HEK293 (cell line): ENCODE results near the gene MFSD11.
A peak's percentile ranks its signal among the peaks of the same experiment; 100 is the strongest.

Source experiments
- CTCF ChIA-PET: fragments of 350-600 bp; formaldehyde crosslinking; extraction: SDS; loops from one replicate; lab custom pipeline; 2021; ENCODE audit warnings: antibody characterized with exemption; lab: Yijun Ruan, JAX
- POLR2A ChIA-PET: fragments of 300-600 bp; formaldehyde crosslinking; extraction: SDS; loops from one replicate; lab custom pipeline; 2020; ENCODE audit warnings: antibody characterized with exemption, inconsistent platforms; lab: Yijun Ruan, JAX
- H3K27ac ChIP-seq: fragments of 200-500 bp; sonication (Bioruptor generic); 2 replicates; pipeline ENCODE4 v1.5.1; 2014; ENCODE audit warnings: low read depth, low read length, control low read depth, inconsistent platforms; ENCODE audit errors: extremely low read depth
- H3K36me3 ChIP-seq, 2 experiments: fragments of 200-500 bp in 1 of 2; sonication (Bioruptor generic) in 1 of 2; 1 replicate in 1 of 2; 2 replicates in 1 of 2; pipeline ENCODE4 v1.5.1; 2014 to 2017; ENCODE audit warnings: inconsistent platforms in 2 of 2, low read length in 2 of 2; ENCODE audit not compliant: control insufficient read depth in 2 of 2, insufficient read depth in 1 of 2
- H3K4me1 ChIP-seq: fragments of 200-500 bp; sonication (Bioruptor generic); 2 replicates; pipeline ENCODE4 v1.5.1; 2014; ENCODE audit warnings: mild to moderate bottlenecking, low read length, inconsistent platforms; ENCODE audit not compliant: control insufficient read depth, insufficient read depth
- H3K4me3 ChIP-seq: 2 replicates; pipeline ENCODE4 v1.5.1; 2011; ENCODE audit warnings: low read depth, mild to moderate bottlenecking, control low read depth, low read length, moderate library complexity
- H3K9me3 ChIP-seq: fragments of 200-500 bp; sonication (Bioruptor generic); 2 replicates; pipeline ENCODE4 v1.5.1; 2014; ENCODE audit warnings: low read depth, low read length, inconsistent platforms; ENCODE audit not compliant: control insufficient read depth, insufficient read depth
- EGR2 ChIP-seq: fragments of 450-650 bp; formaldehyde crosslinking; IDR thresholded peaks from 2 replicates; pipeline ENCODE4 v1.5.1; 2016; ENCODE audit warnings: low read depth, missing biosample characterization, missing genetic modification characterization
- MYNN ChIP-seq: fragments of 450-650 bp; formaldehyde crosslinking; IDR thresholded peaks from 2 replicates; pipeline ENCODE4 v1.5.1; 2016; ENCODE audit warnings: missing biosample characterization, missing genetic modification characterization, borderline replicate concordance
- TRIM28 ChIP-seq: IDR thresholded peaks from 2 replicates; pipeline ENCODE4 v1.6.1; 2011; ENCODE audit warnings: low read length, control low read depth, borderline replicate concordance
- ZFHX2 ChIP-seq: fragments of 450-650 bp; formaldehyde crosslinking; conservative IDR thresholded peaks from 2 replicates; pipeline ENCODE4 v1.5.1; 2016; ENCODE audit warnings: missing biosample characterization, missing genetic modification characterization
- ZNF10 ChIP-seq: fragments of 450-650 bp; formaldehyde crosslinking; IDR thresholded peaks from 2 replicates; pipeline ENCODE4 v1.5.1; 2017; ENCODE audit warnings: missing biosample characterization, missing genetic modification characterization
- ZNF623 ChIP-seq: fragments of 450-650 bp; formaldehyde crosslinking; IDR thresholded peaks from 2 replicates; pipeline ENCODE4 v1.5.1; 2016; ENCODE audit warnings: missing biosample characterization, missing genetic modification characterization
- ZNF629 ChIP-seq: fragments of 450-650 bp; formaldehyde crosslinking; IDR thresholded peaks from 2 replicates; pipeline ENCODE4 v1.5.1; 2017; ENCODE audit warnings: missing biosample characterization, missing genetic modification characterization
- ZNF660 ChIP-seq: fragments of 450-650 bp; IDR thresholded peaks from 2 replicates; pipeline ENCODE4 v1.5.1; 2018; ENCODE audit warnings: missing biosample characterization, mild to moderate bottlenecking, missing genetic modification characterization
- ZNF677 ChIP-seq: fragments of 450-650 bp; IDR thresholded peaks from 2 replicates; pipeline ENCODE4 v1.5.0; 2018; ENCODE audit warnings: missing biosample characterization, mild to moderate bottlenecking, missing genetic modification characterization, moderate library complexity
- ZSCAN30 ChIP-seq: fragments of 450-650 bp; IDR thresholded peaks from 2 replicates; pipeline ENCODE4 v1.5.1; 2018; ENCODE audit warnings: missing biosample characterization, mild to moderate bottlenecking, missing genetic modification characterization, moderate library complexity
- TF ChIP-seq, protein P1 (sequence below): fragments of 450-650 bp; formaldehyde crosslinking; IDR thresholded peaks from 2 replicates; pipeline ENCODE4 v1.5.1; 2016; ENCODE audit warnings: missing biosample characterization, missing genetic modification characterization, borderline replicate concordance
- TF ChIP-seq, protein P2 (sequence below): fragments of 450-650 bp; formaldehyde crosslinking; IDR thresholded peaks from 2 replicates; pipeline ENCODE4 v1.5.1; 2016; ENCODE audit warnings: missing biosample characterization, missing genetic modification characterization

Gene MFSD11

GRCh38 chr17:76822184-76822778 lies 84.4 kb downstream of the MFSD11 start:
- no peaks in the 10 kb centered on the region; the same call in 1 of the 2 replicates for H3K4me1 ChIP-seq
- POLR2A ChIA-PET, result no interaction called here
- CTCF ChIA-PET, result interaction anchor here (1.0 to 1.3 kb wide), 3 partner anchors 17 to 234 kb away, joined by 4 to 5 read pairs (median 5); partner anchors contain the start of gene MGAT5B

DNA sequence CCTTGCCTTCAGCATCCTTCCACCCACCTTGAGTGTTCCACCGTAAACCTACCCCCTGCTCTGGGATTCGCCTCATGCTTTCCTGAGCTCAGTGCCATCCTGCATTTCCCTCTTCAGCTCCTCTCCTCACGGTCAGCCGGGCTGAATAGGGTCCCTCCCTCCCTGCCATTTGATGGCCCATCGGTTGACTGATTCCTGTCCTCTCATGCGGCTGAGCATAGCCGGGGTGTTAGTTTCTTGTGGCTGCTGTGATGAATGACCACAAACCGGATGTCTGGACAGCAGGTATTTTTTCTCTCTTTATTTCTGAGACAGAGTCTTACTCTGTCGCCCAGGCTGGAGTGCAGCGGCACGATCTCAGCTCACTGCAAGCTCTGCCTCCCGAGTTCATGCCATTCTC lies 86.2 kb downstream of the MFSD11 start:
- Histone ChIP-seq H3K9me3 (no peaks in the 10 kb centered on the region), H3K36me3 (no peaks in the 10 kb centered on the region), H3K4me3 (no peak overlapping the region), H3K27ac (no peak overlapping the region), H3K4me1 (no peaks in the 10 kb centered on the region; the same call in 1 of the 2 replicates)
- CTCF ChIA-PET, result no interaction called here
- POLR2A ChIA-PET, result no interaction called here
- no peak for TF ChIP-seq MYNN
- TF ChIP-seq, protein P1, sequence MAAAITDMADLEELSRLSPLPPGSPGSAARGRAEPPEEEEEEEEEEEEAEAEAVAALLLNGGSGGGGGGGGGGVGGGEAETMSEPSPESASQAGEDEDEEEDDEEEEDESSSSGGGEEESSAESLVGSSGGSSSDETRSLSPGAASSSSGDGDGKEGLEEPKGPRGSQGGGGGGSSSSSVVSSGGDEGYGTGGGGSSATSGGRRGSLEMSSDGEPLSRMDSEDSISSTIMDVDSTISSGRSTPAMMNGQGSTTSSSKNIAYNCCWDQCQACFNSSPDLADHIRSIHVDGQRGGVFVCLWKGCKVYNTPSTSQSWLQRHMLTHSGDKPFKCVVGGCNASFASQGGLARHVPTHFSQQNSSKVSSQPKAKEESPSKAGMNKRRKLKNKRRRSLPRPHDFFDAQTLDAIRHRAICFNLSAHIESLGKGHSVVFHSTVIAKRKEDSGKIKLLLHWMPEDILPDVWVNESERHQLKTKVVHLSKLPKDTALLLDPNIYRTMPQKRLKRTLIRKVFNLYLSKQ, result no peak
- no peak for TF ChIP-seq ZNF660 (tag by site-specific recombination)

More at GRCh38 chr17:76822184-76822778, 84.4 kb downstream of the MFSD11 start:
- no peak for TF ChIP-seq ZNF629
- TF ChIP-seq ZFHX2 (tag by site-specific recombination), result peak; percentile 32; the same call in 1 of the 2 replicates
- peak; percentile 62 for TF ChIP-seq EGR2 (tag by site-specific recombination)
- no peak for TF ChIP-seq ZNF623 (tag by site-specific recombination)
- Histone ChIP-seq H3K36me3 (no peaks in the 10 kb centered on the region), H3K27ac (no peak overlapping the region), H3K4me3 (no peak overlapping the region), H3K9me3 (no peaks in the 10 kb centered on the region)

- Histone ChIP-seq H3K36me3 (no peaks in the 10 kb centered on the region), H3K27ac (no peak overlapping the region), H3K4me1 (no peaks in the 10 kb centered on the region), H3K4me3 (no peak overlapping the region), H3K9me3 (no peaks in the 10 kb centered on the region)
- POLR2A ChIA-PET, result no interaction called here
- TF ChIP-seq, protein P2, sequence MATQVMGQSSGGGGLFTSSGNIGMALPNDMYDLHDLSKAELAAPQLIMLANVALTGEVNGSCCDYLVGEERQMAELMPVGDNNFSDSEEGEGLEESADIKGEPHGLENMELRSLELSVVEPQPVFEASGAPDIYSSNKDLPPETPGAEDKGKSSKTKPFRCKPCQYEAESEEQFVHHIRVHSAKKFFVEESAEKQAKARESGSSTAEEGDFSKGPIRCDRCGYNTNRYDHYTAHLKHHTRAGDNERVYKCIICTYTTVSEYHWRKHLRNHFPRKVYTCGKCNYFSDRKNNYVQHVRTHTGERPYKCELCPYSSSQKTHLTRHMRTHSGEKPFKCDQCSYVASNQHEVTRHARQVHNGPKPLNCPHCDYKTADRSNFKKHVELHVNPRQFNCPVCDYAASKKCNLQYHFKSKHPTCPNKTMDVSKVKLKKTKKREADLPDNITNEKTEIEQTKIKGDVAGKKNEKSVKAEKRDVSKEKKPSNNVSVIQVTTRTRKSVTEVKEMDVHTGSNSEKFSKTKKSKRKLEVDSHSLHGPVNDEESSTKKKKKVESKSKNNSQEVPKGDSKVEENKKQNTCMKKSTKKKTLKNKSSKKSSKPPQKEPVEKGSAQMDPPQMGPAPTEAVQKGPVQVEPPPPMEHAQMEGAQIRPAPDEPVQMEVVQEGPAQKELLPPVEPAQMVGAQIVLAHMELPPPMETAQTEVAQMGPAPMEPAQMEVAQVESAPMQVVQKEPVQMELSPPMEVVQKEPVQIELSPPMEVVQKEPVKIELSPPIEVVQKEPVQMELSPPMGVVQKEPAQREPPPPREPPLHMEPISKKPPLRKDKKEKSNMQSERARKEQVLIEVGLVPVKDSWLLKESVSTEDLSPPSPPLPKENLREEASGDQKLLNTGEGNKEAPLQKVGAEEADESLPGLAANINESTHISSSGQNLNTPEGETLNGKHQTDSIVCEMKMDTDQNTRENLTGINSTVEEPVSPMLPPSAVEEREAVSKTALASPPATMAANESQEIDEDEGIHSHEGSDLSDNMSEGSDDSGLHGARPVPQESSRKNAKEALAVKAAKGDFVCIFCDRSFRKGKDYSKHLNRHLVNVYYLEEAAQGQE (tag by site-specific recombination), result peak; percentile 83
- no peak for TF ChIP-seq ZSCAN30 (tag by site-specific recombination)
- TF ChIP-seq, all 188 proteins: peak for 1
- CTCF ChIA-PET, result interaction anchor here (0.7 kb wide), 1 partner anchor 9 kb away, joined by 3 read pairs; no protein-coding TSS in a partner anchor
Measured at GRCh38 chr17:76826330-76827068, 88.6 kb downstream of the MFSD11 start.

- no peak overlapping the region for H3K27ac ChIP-seq
- TF ChIP-seq ZNF677 (tag by site-specific recombination), result no peak
- no peak for TF ChIP-seq ZNF10 (tag by site-specific recombination)
- no peak for TF ChIP-seq TRIM28
- TF ChIP-seq, all 188 proteins: peak for 0
- H3K4me3 ChIP-seq, result no peak overlapping the region
- CTCF ChIA-PET, result interaction anchor here (0.6 to 1.7 kb wide), 3 partner anchors 9 to 321 kb away, joined by 3 to 4 read pairs (median 4); no protein-coding TSS in a partner anchor
- no peaks in the 10 kb centered on the region for H3K9me3 ChIP-seq
- POLR2A ChIA-PET, result no interaction called here
- no peaks in the 10 kb centered on the region for H3K36me3 ChIP-seq
- no peaks in the 10 kb centered on the region for H3K4me1 ChIP-seq
Measured at GRCh38 chr17:76827736-76828135, 89.8 kb downstream of the MFSD11 start.
